Measurements from ENCODE around the gene JPH3.

Gene JPH3

GRCh38 chr16:87741700-87742415 lies 139.6 kb downstream of the JPH3 start:
- DNase-seq (ENCODE audit: low spot score): no peak

DNA sequence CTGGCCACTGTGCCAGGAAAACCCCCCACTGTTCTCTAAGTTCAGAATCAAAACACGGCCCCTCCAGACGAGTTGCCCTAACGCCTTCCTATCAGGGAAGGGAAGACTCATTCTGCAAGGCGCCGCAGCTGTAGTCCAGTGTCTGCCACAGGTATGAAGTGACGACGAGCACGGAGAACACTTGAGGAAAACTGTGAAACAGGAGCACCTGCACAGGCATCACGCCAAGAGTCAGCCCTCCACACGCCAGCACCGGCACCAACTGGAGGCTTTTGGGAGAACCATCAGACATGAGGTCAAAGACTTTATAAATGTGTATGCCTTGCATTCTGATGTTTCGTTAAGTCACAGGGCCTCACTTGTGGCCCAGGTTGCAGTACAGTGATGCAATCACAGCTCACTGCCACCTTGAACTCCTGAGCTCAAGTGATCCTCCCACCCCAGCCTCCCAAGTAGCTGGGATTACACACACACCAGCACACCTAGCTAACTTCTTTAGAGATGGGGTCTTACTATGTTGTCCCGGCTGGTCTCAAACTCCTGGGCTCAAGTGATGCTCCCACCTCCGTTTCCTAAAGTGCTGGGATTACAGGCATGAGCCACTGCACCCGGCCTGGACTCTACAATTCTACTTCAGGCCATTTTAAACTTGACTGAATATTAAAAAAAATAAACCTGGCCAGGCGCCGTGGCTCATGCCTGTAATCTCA lies 140.6 kb downstream of the JPH3 start:
- no peak for DNase-seq (ENCODE audit: low spot score)

- peak; percentile 16 for DNase-seq (ENCODE audit: low spot score)
Measured at GRCh38 chr16:87744750-87745514, 142.6 kb downstream of the JPH3 start.

DNA sequence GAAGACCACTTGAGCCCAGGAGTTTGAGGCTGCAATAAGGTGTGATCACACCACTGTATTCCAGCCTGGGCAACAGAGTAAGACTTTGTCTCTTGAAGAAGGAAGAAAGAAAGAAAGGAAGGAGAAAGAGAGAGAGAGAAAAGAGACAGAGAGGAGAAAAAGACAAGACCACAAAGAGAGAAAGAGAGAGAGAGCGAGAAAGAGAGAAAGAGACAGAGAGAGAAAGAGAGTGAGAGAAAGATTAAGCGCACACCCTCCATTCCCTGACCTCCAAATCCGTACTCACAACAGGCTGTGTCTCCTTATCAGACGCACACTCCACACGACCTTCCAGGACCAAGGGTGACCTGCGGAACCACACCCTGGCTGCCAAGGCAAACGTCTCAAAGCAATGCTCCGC lies 143.9 kb downstream of the JPH3 start:
- DNase-seq (ENCODE audit: low spot score): no peak
